Fibroblast of villous mesenchyme (primary cell): Measurements from ENCODE around the gene RXRA. TPM values are rescaled to one million over a fixed set of nuclear protein-coding genes. Genes with fewer than 3 reads are reported as not detected.

Source experiments
- DNase-seq: peaks from one replicate; pipeline ENCODE4 v3.0.0-alpha.2; 2010; ENCODE audit warnings: low read depth
- H3K4me3 ChIP-seq: 2 replicates; pipeline ENCODE4 v1.5.1; 2011; ENCODE audit warnings: low read depth, mild to moderate bottlenecking, low read length
- CTCF ChIP-seq: IDR thresholded peaks from 2 replicates; pipeline ENCODE4 v1.5.1; 2012; ENCODE audit warnings: low read depth, mild to moderate bottlenecking, low read length; ENCODE audit not compliant: insufficient read depth
- total RNA-seq: library from RNA; depleted of rRNA; stranded (reverse); fragments of >200 nt; gene quantifications from 2 replicates; pipeline ENCODE4 v1.2.3, GENCODE V29; 2012

RXRA gene
- total RNA-seq, 1 donor, result 16.0 TPM

- DNase-seq, result no peak
- TF ChIP-seq CTCF, result no peak
- H3K4me3 ChIP-seq, result no peak overlapping the region
Observed at GRCh38 chr9:134439368-134439784, 113.1 kb downstream of the RXRA start.

GRCh38 chr9:134440636-134441226, 114.5 kb downstream of the RXRA start:
- H3K4me3 ChIP-seq, result no peak overlapping the region
- no peak for TF ChIP-seq CTCF
- no peak for DNase-seq

GRCh38 chr9:134441227-134442084, 115.2 kb downstream of the RXRA start:
- H3K4me3 ChIP-seq, result no peak overlapping the region
- no peak for TF ChIP-seq CTCF
- DNase-seq, result no peak

GRCh38 chr9:134442085-134442474, 115.8 kb downstream of the RXRA start:
- no peak for DNase-seq
- H3K4me3 ChIP-seq, result no peak overlapping the region
- no peak for TF ChIP-seq CTCF

GRCh38 chr9:134442486-134443173, 116.4 kb downstream of the RXRA start:
- no peak for TF ChIP-seq CTCF
- peak; percentile 18 for DNase-seq
- H3K4me3 ChIP-seq, result no peak overlapping the region

GRCh38 chr9:134443174-134444037, 117.2 kb downstream of the RXRA start:
- peak; percentile 92 for DNase-seq
- TF ChIP-seq CTCF, result peak; percentile 92
- H3K4me3 ChIP-seq, result no peak overlapping the region
